HCT116 (cell line): ENCODE measurements around the gene CASQ1. TPM values are rescaled to one million over a fixed set of nuclear protein-coding genes. Genes with fewer than 3 reads are reported as not detected.

Experiments used
- ATAC-seq: fragments of 200-7000 bp; cut with Tn5 transposase; 2 replicates; pipeline ENCODE4 v1.9.1; 2020; ENCODE audit warnings: mild to moderate bottlenecking, moderate library complexity
- BruUV-seq: library from RNA; stranded (reverse); fragments of 400-500 nt; replicated peaks from 2 replicates; lab custom pipeline; 2021; lab: Mats Ljungman, UMichigan
- CTCF ChIA-PET: fragments of 300-600 bp; sonication (Branson Sonifier 250); formaldehyde crosslinking; loops from one replicate; lab custom pipeline; 2021; ENCODE audit warnings: antibody characterized with exemption; lab: Charles Lee
- POLR2A ChIA-PET: fragments of 300-600, 350-600 bp; sonication (Branson Sonifier 250); formaldehyde crosslinking; loops from one replicate; lab custom pipeline; 2021; ENCODE audit warnings: antibody characterized with exemption; lab: Charles Lee
- RAD21 ChIA-PET, 2 experiments: fragments of 300-600 bp; sonication (Branson Sonifier 250); formaldehyde crosslinking; loops; one replicate each; lab custom pipeline; 2023; ENCODE audit warnings: low total read pairs in 2 of 2; ENCODE audit not compliant: uncharacterized antibody in 2 of 2, unreplicated experiment in 2 of 2, low non-redundant PET in 1 of 2; lab: Charles Lee
- DNase-seq: peaks from one replicate; pipeline ENCODE4 v3.0.0-alpha.2; 2010; ENCODE audit warnings: low read depth, low spot score
- H2AFZ ChIP-seq: fragments of 200-600 bp; shearing (Covaris generic), sonication (generic); 2 replicates; pipeline ENCODE4 v1.6.1; 2017; ENCODE audit warnings: low read depth, mixed run types, mixed read lengths, antibody characterized with exemption, low read length; ENCODE audit not compliant: poor library complexity, severe bottlenecking
- H3K27ac ChIP-seq: 2 replicates; pipeline ENCODE4 v1.5.1; 2012; ENCODE audit warnings: low read depth, low read length
- H3K27me3 ChIP-seq: fragments of 200-600 bp; sonication (generic); 2 replicates; pipeline ENCODE4 v1.6.1; 2016; ENCODE audit warnings: mixed run types, low read length, mixed read lengths; ENCODE audit not compliant: insufficient read depth
- H3K36me3 ChIP-seq, 2 experiments: fragments of 200-500 bp in 1 of 2; fragments of 200-600 bp in 1 of 2; sonication (Bioruptor generic) in 1 of 2; sonication (generic) in 1 of 2; 2 replicates each; pipeline versions ENCODE4 v1.5.1 to v1.6.1; 2014 to 2016; ENCODE audit warnings: low read length in 2 of 2, inconsistent platforms in 1 of 2, mixed read lengths in 1 of 2, mixed run types in 1 of 2; ENCODE audit not compliant: insufficient read depth in 2 of 2, control insufficient read depth in 1 of 2
- H3K4me1 ChIP-seq, 2 experiments: fragments of 200-600 bp in 1 of 2; sonication (generic) in 1 of 2; 2 replicates each; pipeline versions ENCODE4 v1.5.1 to v1.6.1; 2012 to 2017; ENCODE audit warnings: low read length in 2 of 2, inconsistent platforms in 1 of 2, mild to moderate bottlenecking in 1 of 2, mixed read lengths in 1 of 2, mixed run types in 1 of 2, moderate library complexity in 1 of 2; ENCODE audit not compliant: insufficient read depth in 2 of 2, control insufficient read depth in 1 of 2
- H3K4me2 ChIP-seq: fragments of 200-600 bp; sonication (generic); 2 replicates; pipeline ENCODE4 v1.6.1; 2017; ENCODE audit warnings: mixed run types, low read length, mixed read lengths
- H3K4me3 ChIP-seq, 2 experiments: fragments of 200-600 bp in 1 of 2; sonication (generic) in 1 of 2; replicated peaks in 1 of 2; 2 replicates each; pipeline ENCODE4 v1.5.1; 2011 to 2016; ENCODE audit warnings: low read length in 2 of 2, control low read depth in 1 of 2, low read depth in 1 of 2, mild to moderate bottlenecking in 1 of 2, mixed read lengths in 1 of 2, mixed run types in 1 of 2
- H3K79me2 ChIP-seq: fragments of 200-600 bp; sonication (generic); 2 replicates; pipeline ENCODE4 v1.6.1; 2017; ENCODE audit warnings: mild to moderate bottlenecking, mixed run types, low read length, moderate library complexity, mixed read lengths; ENCODE audit not compliant: insufficient read depth
- H3K9ac ChIP-seq: fragments of 200-600 bp; sonication (generic); 2 replicates; pipeline ENCODE4 v1.6.1; 2016; ENCODE audit warnings: low read length, mixed read lengths
- H3K9me2 ChIP-seq: fragments of 200-600 bp; sonication (generic), shearing (Covaris generic); 2 replicates; pipeline ENCODE4 v1.6.1; 2017; ENCODE audit warnings: mixed run types, mild to moderate bottlenecking, moderate library complexity; ENCODE audit not compliant: insufficient read depth
- H3K9me3 ChIP-seq, 2 experiments: fragments of 200-500 bp in 1 of 2; fragments of 200-600 bp in 1 of 2; sonication (Bioruptor generic) in 1 of 2; sonication (generic) in 1 of 2; 2 replicates each; pipeline ENCODE4 v1.6.1; 2014 to 2017; ENCODE audit warnings: low read length in 2 of 2, mixed read lengths in 2 of 2, inconsistent platforms in 1 of 2, low read depth in 1 of 2, mild to moderate bottlenecking in 1 of 2, mixed run types in 1 of 2, moderate library complexity in 1 of 2; ENCODE audit not compliant: control insufficient read depth in 1 of 2, insufficient read depth in 1 of 2
- H4K20me1 ChIP-seq: fragments of 200-600 bp; sonication (generic), shearing (Covaris generic); 2 replicates; pipeline ENCODE4 v1.6.1; 2017; ENCODE audit warnings: mixed run types, mild to moderate bottlenecking, moderate library complexity; ENCODE audit not compliant: insufficient read depth
- CBX3 ChIP-seq: IDR thresholded peaks from 2 replicates; pipeline ENCODE4 v1.6.1; 2012; ENCODE audit warnings: low read depth
- CEBPB ChIP-seq: IDR thresholded peaks from 2 replicates; pipeline ENCODE4 v1.6.1; 2012; ENCODE audit warnings: low read depth
- CTCF ChIP-seq, 3 experiments: fragments of 200-600 bp in 1 of 3; sonication (generic) in 1 of 3; IDR thresholded peaks in 2 of 3; conservative IDR thresholded peaks in 1 of 3; 2 replicates each; pipeline ENCODE4 v1.5.1; 2012 to 2017; ENCODE audit warnings: low read depth in 2 of 3, low read length in 2 of 3, antibody characterized with exemption in 1 of 3, borderline replicate concordance in 1 of 3, control low read depth in 1 of 3, mild to moderate bottlenecking in 1 of 3, mixed read lengths in 1 of 3, mixed run types in 1 of 3, moderate library complexity in 1 of 3; ENCODE audit not compliant: insufficient read depth in 1 of 3
- ELF1 ChIP-seq: IDR thresholded peaks from 2 replicates; pipeline ENCODE4 v1.6.1; 2012; ENCODE audit warnings: low read depth, borderline replicate concordance
- EZH2 ChIP-seq: fragments of 200-600 bp; sonication (generic); IDR thresholded peaks from 2 replicates; pipeline ENCODE4 v1.6.1; 2017; ENCODE audit warnings: antibody characterized with exemption, mixed run types
- EZH2phosphoT487 ChIP-seq: fragments of 200-600 bp; IDR thresholded peaks from 2 replicates; pipeline ENCODE4 v1.6.1; 2018; ENCODE audit warnings: antibody characterized with exemption, borderline replicate concordance
- FOSL1 ChIP-seq: IDR thresholded peaks from 2 replicates; pipeline ENCODE4 v1.6.1; 2012; ENCODE audit warnings: low read depth
- JUND ChIP-seq: IDR thresholded peaks from 2 replicates; pipeline ENCODE4 v1.6.1; 2012
- POLR2A ChIP-seq: IDR thresholded peaks from 2 replicates; pipeline ENCODE4 v1.7.0; 2011; ENCODE audit warnings: borderline replicate concordance; ENCODE audit not compliant: insufficient read depth, insufficient read length; ENCODE audit errors: extremely low read depth
- POLR2AphosphoS5 ChIP-seq: IDR thresholded peaks from 2 replicates; pipeline ENCODE4 v1.6.1; 2011; ENCODE audit warnings: mild to moderate bottlenecking, low read depth, low read length, moderate library complexity
- RAD21 ChIP-seq: IDR thresholded peaks from 2 replicates; pipeline ENCODE4 v1.6.1; 2012; ENCODE audit warnings: low read depth, mild to moderate bottlenecking
- REST ChIP-seq: IDR thresholded peaks from 2 replicates; pipeline ENCODE4 v1.6.1; 2012; ENCODE audit warnings: low read depth
- SP1 ChIP-seq: IDR thresholded peaks from 2 replicates; pipeline ENCODE4 v1.6.1; 2012; ENCODE audit warnings: low read depth
- YY1 ChIP-seq: IDR thresholded peaks from 2 replicates; pipeline ENCODE4 v1.6.1; 2011; ENCODE audit warnings: low read length, low read depth, moderate library complexity, mild to moderate bottlenecking; ENCODE audit not compliant: insufficient replicate concordance; ENCODE audit errors: extremely low read depth
- ZFX ChIP-seq: fragments of 450-650 bp; IDR thresholded peaks from 2 replicates; pipeline ENCODE4 v1.6.1; 2017
- intact Hi-C: fragments of 100-400 bp; cut with micrococcal nuclease; formaldehyde crosslinking; loops from 2 replicates; pipeline ENCODE4 v1.10.0; 2022
- total RNA-seq: library from RNA; stranded (reverse); gene quantifications from one replicate; pipeline ENCODE4 v1.2.1, GENCODE V29; 2021; ENCODE audit not compliant: unreplicated experiment
- TF ChIP-seq, protein P1 (sequence below): IDR thresholded peaks from 2 replicates; pipeline ENCODE4 v1.6.1; 2012

The CASQ1 gene
- total RNA-seq, 1 experiment from 2014 or later, result not detected

DNA sequence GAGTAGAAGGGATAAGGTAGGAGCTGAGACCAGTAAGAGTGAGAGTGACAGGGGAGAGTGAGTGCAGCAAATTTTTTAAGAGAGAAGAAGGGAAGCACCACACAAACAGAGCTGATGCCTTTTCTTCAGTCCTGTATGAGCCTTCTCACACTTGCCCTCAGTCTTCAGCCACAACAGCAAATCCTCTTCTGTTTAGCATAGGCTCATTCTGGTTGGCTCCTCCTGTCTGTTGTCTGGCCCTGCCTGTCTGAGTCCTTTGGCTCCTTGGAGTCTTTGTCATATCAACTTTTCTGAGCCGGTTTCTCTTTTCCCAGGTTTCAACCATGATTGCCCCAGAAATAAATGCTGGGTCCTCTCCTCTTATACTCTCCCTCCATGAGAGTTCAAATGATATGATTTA lies 12.7 kb upstream of the CASQ1 start:
- Histone ChIP-seq H3K79me2 (no peaks in the 10 kb centered on the region), H3K9ac (no peak overlapping the region), H3K4me2 (no peak overlapping the region), H3K9me3 (no peaks in the 10 kb centered on the region), H4K20me1 (no peaks in the 10 kb centered on the region), H2AFZ (no peak overlapping the region), H3K9me2 (no peaks in the 10 kb centered on the region), H3K36me3 (no peaks in the 10 kb centered on the region), H3K27me3 (no peaks in the 10 kb centered on the region; the same call in 1 of the 2 replicates), H3K27ac (no peak overlapping the region), H3K4me3 (no peak overlapping the region), H3K4me1 (no peaks in the 10 kb centered on the region)
- no peak for TF ChIP-seq CEBPB
- no peak for TF ChIP-seq CTCF (IDR thresholded peaks at IDR 0.05 in 2 of 3, conservative IDR thresholded peaks at IDR 0.05 in 1 of 3; ENCODE audit: borderline replicate concordance in 1 of 3, insufficient read depth in 1 of 3, low read depth in 2 of 3, low read length in 2 of 3)
- TF ChIP-seq EZH2phosphoT487, result no peak
- TF ChIP-seq REST, result no peak
- no peak for TF ChIP-seq ELF1
- no peak for TF ChIP-seq POLR2A
- TF ChIP-seq ZFX, result no peak
- no peak for TF ChIP-seq RAD21
- TF ChIP-seq POLR2AphosphoS5, result no peak
- no peak for TF ChIP-seq FOSL1
- no peak for TF ChIP-seq EZH2
- no peak for TF ChIP-seq JUND
- no peak for TF ChIP-seq CBX3
- TF ChIP-seq, protein P1, sequence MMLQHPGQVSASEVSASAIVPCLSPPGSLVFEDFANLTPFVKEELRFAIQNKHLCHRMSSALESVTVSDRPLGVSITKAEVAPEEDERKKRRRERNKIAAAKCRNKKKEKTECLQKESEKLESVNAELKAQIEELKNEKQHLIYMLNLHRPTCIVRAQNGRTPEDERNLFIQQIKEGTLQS, result no peak
- TF ChIP-seq YY1, result no peak
- no peak for TF ChIP-seq SP1
- ChIA-PET POLR2A (no interaction called here), CTCF (no interaction called here), RAD21 (no interaction called here)
- ATAC-seq (no peak), DNase-seq (no peak)
- intact Hi-C loops, result no loop called here
- BruUV-seq, result no TSS peak
